Liver (tissue), 9 donors: ENCODE measurements around the gene GMPR2. TPM values are rescaled to one million over a fixed set of nuclear protein-coding genes. Genes with fewer than 3 reads are reported as not detected.

Source experiments
- DNase-seq: peaks from one replicate; pipeline ENCODE4 v3.0.0-alpha.2; 2017; ENCODE audit warnings: low spot score
- H3K27ac ChIP-seq, 2 donors: one replicate each; pipeline ENCODE4 v1.7.0; 2013; ENCODE audit warnings: inconsistent platforms in 2 of 2, low read length in 2 of 2, control low read depth in 1 of 2, low read depth in 1 of 2, mild to moderate bottlenecking in 1 of 2
- H3K27me3 ChIP-seq, 4 donors: one replicate each; pipeline versions ENCODE4 v1.6.1 to v1.7.0; 2013; ENCODE audit warnings: low read length in 3 of 4, inconsistent platforms in 1 of 4, mild to moderate bottlenecking in 1 of 4, moderate library complexity in 1 of 4; ENCODE audit not compliant: control insufficient read depth in 4 of 4, insufficient read depth in 4 of 4
- H3K36me3 ChIP-seq, 4 donors: one replicate each; pipeline versions ENCODE4 v1.6.1 to v1.7.0; 2013; ENCODE audit warnings: low read length in 3 of 4, mild to moderate bottlenecking in 3 of 4, low read depth in 1 of 4, moderate library complexity in 1 of 4; ENCODE audit not compliant: control insufficient read depth in 4 of 4, insufficient read depth in 3 of 4
- H3K4me1 ChIP-seq, 4 donors: one replicate each; pipeline versions ENCODE4 v1.6.1 to v1.7.0; 2013; ENCODE audit warnings: low read length in 3 of 4, mild to moderate bottlenecking in 3 of 4, moderate library complexity in 1 of 4; ENCODE audit not compliant: control insufficient read depth in 4 of 4, insufficient read depth in 4 of 4
- H3K4me3 ChIP-seq, 3 donors: one replicate each; pipeline versions ENCODE4 v1.6.1 to v1.7.0; 2013; ENCODE audit warnings: low read length in 3 of 3, control low read depth in 1 of 3, low read depth in 1 of 3, mild to moderate bottlenecking in 1 of 3
- H3K9ac ChIP-seq, 2 donors: one replicate each; pipeline ENCODE4 v1.7.0; 2013; ENCODE audit warnings: low read length in 2 of 2, mild to moderate bottlenecking in 2 of 2, moderate library complexity in 2 of 2, control low read depth in 1 of 2, low read depth in 1 of 2
- H3K9me3 ChIP-seq, 4 donors: one replicate each; pipeline versions ENCODE4 v1.6.1 to v1.7.0; 2013; ENCODE audit warnings: low read length in 3 of 4; ENCODE audit not compliant: control insufficient read depth in 4 of 4
- EGR1 ChIP-seq, 2 donors: IDR thresholded peaks; 2 replicates each; pipeline ENCODE4 v1.6.1; 2016 to 2018; ENCODE audit warnings: antibody characterized with exemption in 2 of 2, low read depth in 2 of 2
- FOXA1 ChIP-seq: IDR thresholded peaks from 2 replicates; pipeline ENCODE4 v1.6.1; 2016; ENCODE audit warnings: antibody characterized with exemption
- FOXA2 ChIP-seq: IDR thresholded peaks from 2 replicates; pipeline ENCODE4 v1.6.1; 2016; ENCODE audit warnings: antibody characterized with exemption
- HNF4A ChIP-seq, 2 donors: conservative IDR thresholded peaks; 2 replicates each; pipeline ENCODE4 v1.6.1; 2016; ENCODE audit warnings: antibody characterized with exemption in 2 of 2, mild to moderate bottlenecking in 2 of 2
- HNF4G ChIP-seq: IDR thresholded peaks from 2 replicates; pipeline ENCODE4 v1.6.1; 2016; ENCODE audit warnings: antibody characterized with exemption
- JUND ChIP-seq, 2 donors: IDR thresholded peaks; 2 replicates each; pipeline ENCODE4 v1.6.1; 2016; ENCODE audit warnings: antibody characterized with exemption in 2 of 2
- NR2F2 ChIP-seq: IDR thresholded peaks from 2 replicates; pipeline ENCODE4 v1.6.1; 2016; ENCODE audit warnings: antibody characterized with exemption
- RAD21 ChIP-seq, 2 donors: IDR thresholded peaks; 2 replicates each; pipeline ENCODE4 v1.6.1; 2016; ENCODE audit warnings: antibody characterized with exemption in 2 of 2, mild to moderate bottlenecking in 2 of 2
- RXRA ChIP-seq, 2 donors: IDR thresholded peaks; 2 replicates each; pipeline ENCODE4 v1.6.1; 2017 to 2018; ENCODE audit warnings: antibody characterized with exemption in 2 of 2, mild to moderate bottlenecking in 1 of 2
- SP1 ChIP-seq: IDR thresholded peaks from 2 replicates; pipeline ENCODE4 v1.6.1; 2018; ENCODE audit warnings: antibody characterized with exemption, mild to moderate bottlenecking
- TAF1 ChIP-seq: conservative IDR thresholded peaks from 2 replicates; pipeline ENCODE4 v1.6.1; 2016; ENCODE audit warnings: antibody characterized with exemption, mild to moderate bottlenecking
- YY1 ChIP-seq: IDR thresholded peaks from 2 replicates; pipeline ENCODE4 v1.6.1; 2016; ENCODE audit warnings: antibody characterized with exemption, mild to moderate bottlenecking
- WGBS: extraction: QIAGEN DNeasy Blood & Tissue Kit; methylation state at CpG from one replicate; pipeline ENCODE4 v1.1.7; 2013; 5-methylcytosine and 5-hydroxymethylcytosine counted together
- polyA plus RNA-seq, 2 donors: library from polyadenylated mRNA; stranded (reverse) in 1 of 2; unstranded in 1 of 2; fragments of 200-250 nt in 1 of 2; fragments of >200 nt in 1 of 2; fragmentation: Nextera tagmentation in 1 of 2; extraction: Ambion mirVana in 1 of 2; gene quantifications; one replicate each; pipeline versions ENCODE4 v1.2.1 to v1.2.3, GENCODE V29; 2013 to 2015
- total RNA-seq, 2 donors: library from RNA; depleted of rRNA; stranded (reverse); fragments of >200 nt; gene quantifications; one replicate each; pipeline ENCODE4 v1.2.3, GENCODE V29; 2014
- TF ChIP-seq, protein P1 (sequence below): IDR thresholded peaks from 2 replicates; pipeline ENCODE4 v1.6.1; 2016; ENCODE audit warnings: antibody characterized with exemption
- TF ChIP-seq, protein P2 (sequence below): fragments of 150-350 bp; IDR thresholded peaks from 2 replicates; pipeline ENCODE4 v1.5.1; 2017; ENCODE audit warnings: improper control_type of control experiment, low read depth, low read length; ENCODE audit not compliant: missing input control
- TF ChIP-seq, protein P3 (sequence below): IDR thresholded peaks from 2 replicates; pipeline ENCODE4 v1.6.1; 2016; ENCODE audit warnings: antibody characterized with exemption, mild to moderate bottlenecking
- TF ChIP-seq, protein P4 (sequence below): IDR thresholded peaks from 2 replicates; pipeline ENCODE4 v1.6.1; 2016; ENCODE audit warnings: antibody characterized with exemption
- donor health status: healthy.
- donor health status: healthy.
- donor health status: healthy.
- donor health status: healthy.
- donor health status: healthy.

Gene GMPR2
- total and polyA plus RNA-seq, 4 donors, result 28.6 to 42.7 (median 32.4) TPM

DNA sequence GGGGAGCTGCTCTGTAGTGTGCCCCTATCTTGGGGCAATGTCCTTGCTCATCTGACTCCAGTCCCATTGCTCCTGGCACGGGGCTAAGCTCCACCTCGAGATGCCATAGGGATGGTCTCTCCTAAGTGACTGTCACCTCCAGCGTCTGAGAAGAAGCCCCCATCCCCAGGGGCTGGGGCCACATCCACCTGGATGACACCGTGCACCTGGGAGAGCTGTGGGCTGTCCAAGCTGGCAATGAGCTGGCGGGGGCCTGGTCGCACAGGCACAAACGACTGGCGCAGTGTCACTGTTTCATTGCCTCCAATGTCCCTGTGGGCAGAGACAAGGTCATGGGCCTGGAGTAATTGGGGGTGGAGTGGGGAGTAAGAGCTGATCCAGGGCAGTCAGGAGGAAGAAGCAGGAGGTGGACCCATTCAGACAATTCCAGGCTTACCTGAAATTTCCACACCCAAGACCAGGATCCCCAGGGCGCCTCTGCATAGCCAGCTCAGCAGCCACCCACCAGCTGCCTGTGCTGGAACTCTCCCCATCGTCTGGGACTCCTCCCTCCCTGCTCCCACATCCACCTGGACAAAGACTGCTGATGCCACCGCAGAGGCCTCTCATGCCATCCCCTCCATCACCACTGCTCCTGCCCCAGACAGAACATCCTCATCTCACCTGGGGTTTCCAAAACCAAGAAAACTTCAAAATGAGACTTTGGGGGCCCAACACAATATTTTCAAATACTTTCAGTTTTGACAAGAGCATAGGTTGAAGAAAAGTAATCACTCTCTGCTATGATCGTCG, 16.7 kb downstream of the GMPR2 start:
- Histone ChIP-seq H3K4me3 (no peak overlapping the region), H3K27ac (no peak overlapping the region), H3K4me1 (peaks cover 0 to 6% (median under 1%) of the 10 kb centered on the region in 4 donors), H3K9ac (no peak overlapping the region), H3K36me3 (peaks cover 0 to 5% (median 1%) of the 10 kb centered on the region in 4 donors), H3K9me3 (no peaks in the 10 kb centered on the region), H3K27me3 (no peaks in the 10 kb centered on the region)
- 84% methylated on average over 13 of the region's 13 CpGs for WGBS
- no peak for DNase-seq
- no peak for TF ChIP-seq RAD21 (IDR thresholded peaks at IDR 0.05)
- no peak for TF ChIP-seq FOXA1
- TF ChIP-seq, protein P1, sequence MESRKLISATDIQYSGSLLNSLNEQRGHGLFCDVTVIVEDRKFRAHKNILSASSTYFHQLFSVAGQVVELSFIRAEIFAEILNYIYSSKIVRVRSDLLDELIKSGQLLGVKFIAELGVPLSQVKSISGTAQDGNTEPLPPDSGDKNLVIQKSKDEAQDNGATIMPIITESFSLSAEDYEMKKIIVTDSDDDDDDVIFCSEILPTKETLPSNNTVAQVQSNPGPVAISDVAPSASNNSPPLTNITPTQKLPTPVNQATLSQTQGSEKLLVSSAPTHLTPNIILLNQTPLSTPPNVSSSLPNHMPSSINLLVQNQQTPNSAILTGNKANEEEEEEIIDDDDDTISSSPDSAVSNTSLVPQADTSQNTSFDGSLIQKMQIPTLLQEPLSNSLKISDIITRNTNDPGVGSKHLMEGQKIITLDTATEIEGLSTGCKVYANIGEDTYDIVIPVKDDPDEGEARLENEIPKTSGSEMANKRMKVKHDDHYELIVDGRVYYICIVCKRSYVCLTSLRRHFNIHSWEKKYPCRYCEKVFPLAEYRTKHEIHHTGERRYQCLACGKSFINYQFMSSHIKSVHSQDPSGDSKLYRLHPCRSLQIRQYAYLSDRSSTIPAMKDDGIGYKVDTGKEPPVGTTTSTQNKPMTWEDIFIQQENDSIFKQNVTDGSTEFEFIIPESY, result no peak
- TF ChIP-seq YY1, result no peak
- TF ChIP-seq NR2F2, result no peak
- no peak for TF ChIP-seq SP1
- no peak for TF ChIP-seq TAF1
- TF ChIP-seq FOXA2, result no peak
- TF ChIP-seq, protein P2, sequence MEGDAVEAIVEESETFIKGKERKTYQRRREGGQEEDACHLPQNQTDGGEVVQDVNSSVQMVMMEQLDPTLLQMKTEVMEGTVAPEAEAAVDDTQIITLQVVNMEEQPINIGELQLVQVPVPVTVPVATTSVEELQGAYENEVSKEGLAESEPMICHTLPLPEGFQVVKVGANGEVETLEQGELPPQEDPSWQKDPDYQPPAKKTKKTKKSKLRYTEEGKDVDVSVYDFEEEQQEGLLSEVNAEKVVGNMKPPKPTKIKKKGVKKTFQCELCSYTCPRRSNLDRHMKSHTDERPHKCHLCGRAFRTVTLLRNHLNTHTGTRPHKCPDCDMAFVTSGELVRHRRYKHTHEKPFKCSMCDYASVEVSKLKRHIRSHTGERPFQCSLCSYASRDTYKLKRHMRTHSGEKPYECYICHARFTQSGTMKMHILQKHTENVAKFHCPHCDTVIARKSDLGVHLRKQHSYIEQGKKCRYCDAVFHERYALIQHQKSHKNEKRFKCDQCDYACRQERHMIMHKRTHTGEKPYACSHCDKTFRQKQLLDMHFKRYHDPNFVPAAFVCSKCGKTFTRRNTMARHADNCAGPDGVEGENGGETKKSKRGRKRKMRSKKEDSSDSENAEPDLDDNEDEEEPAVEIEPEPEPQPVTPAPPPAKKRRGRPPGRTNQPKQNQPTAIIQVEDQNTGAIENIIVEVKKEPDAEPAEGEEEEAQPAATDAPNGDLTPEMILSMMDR, result no peak
- TF ChIP-seq, protein P3, sequence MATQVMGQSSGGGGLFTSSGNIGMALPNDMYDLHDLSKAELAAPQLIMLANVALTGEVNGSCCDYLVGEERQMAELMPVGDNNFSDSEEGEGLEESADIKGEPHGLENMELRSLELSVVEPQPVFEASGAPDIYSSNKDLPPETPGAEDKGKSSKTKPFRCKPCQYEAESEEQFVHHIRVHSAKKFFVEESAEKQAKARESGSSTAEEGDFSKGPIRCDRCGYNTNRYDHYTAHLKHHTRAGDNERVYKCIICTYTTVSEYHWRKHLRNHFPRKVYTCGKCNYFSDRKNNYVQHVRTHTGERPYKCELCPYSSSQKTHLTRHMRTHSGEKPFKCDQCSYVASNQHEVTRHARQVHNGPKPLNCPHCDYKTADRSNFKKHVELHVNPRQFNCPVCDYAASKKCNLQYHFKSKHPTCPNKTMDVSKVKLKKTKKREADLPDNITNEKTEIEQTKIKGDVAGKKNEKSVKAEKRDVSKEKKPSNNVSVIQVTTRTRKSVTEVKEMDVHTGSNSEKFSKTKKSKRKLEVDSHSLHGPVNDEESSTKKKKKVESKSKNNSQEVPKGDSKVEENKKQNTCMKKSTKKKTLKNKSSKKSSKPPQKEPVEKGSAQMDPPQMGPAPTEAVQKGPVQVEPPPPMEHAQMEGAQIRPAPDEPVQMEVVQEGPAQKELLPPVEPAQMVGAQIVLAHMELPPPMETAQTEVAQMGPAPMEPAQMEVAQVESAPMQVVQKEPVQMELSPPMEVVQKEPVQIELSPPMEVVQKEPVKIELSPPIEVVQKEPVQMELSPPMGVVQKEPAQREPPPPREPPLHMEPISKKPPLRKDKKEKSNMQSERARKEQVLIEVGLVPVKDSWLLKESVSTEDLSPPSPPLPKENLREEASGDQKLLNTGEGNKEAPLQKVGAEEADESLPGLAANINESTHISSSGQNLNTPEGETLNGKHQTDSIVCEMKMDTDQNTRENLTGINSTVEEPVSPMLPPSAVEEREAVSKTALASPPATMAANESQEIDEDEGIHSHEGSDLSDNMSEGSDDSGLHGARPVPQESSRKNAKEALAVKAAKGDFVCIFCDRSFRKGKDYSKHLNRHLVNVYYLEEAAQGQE, result no peak
- TF ChIP-seq EGR1 (IDR thresholded peaks at IDR 0.05; ENCODE audit: low read depth in 2 of 2), result no peak
- TF ChIP-seq RXRA (IDR thresholded peaks at IDR 0.05), result no peak
- TF ChIP-seq, protein P4, sequence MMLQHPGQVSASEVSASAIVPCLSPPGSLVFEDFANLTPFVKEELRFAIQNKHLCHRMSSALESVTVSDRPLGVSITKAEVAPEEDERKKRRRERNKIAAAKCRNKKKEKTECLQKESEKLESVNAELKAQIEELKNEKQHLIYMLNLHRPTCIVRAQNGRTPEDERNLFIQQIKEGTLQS, result no peak

DNA sequence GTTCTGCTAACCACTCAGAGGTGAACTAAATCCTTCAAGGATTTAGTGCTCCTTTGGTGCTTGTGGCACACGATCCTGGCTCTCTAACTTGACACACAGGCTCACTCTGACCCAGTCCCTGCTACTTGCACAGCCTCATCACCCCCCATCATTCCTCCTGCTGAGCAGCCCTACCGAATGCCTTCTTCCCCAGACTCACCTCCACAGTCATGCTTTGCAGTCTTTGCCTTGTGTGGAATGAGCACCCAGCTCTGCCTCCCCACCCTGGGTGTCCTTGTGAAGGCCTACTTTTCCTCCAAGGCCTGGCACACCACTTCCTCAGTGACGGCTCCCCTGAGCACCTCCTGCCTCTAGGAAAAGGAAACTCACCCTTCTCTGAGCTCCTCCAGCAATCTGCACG, 17.6 kb downstream of the GMPR2 start:
- 83% methylated on average over 4 of the region's 4 CpGs for WGBS
- Histone ChIP-seq H3K36me3 (peaks cover 0 to 7% (median 1%) of the 10 kb centered on the region in 4 donors), H3K4me1 (peaks cover 0 to 6% (median under 1%) of the 10 kb centered on the region in 4 donors), H3K9me3 (no peaks in the 10 kb centered on the region), H3K9ac (no peak overlapping the region), H3K4me3 (no peak overlapping the region), H3K27me3 (no peaks in the 10 kb centered on the region), H3K27ac (no peak overlapping the region)
- DNase-seq, result no peak
- TF ChIP-seq EGR1 (IDR thresholded peaks at IDR 0.05; ENCODE audit: low read depth in 2 of 2) (no peak), RXRA (IDR thresholded peaks at IDR 0.05) (no peak), RAD21 (IDR thresholded peaks at IDR 0.05) (no peak), HNF4G (no peak), HNF4A (conservative IDR thresholded peaks at IDR 0.05) (no peak), YY1 (no peak), SP1 (no peak), FOXA2 (no peak), JUND (IDR thresholded peaks at IDR 0.05) (no peak), FOXA1 (no peak), NR2F2 (no peak), TAF1 (no peak)
- TF ChIP-seq, protein P2, result no peak
- TF ChIP-seq, protein P4, result no peak
- TF ChIP-seq, protein P1, result no peak
